Amniotic stem cell (primary cell): Measurements from ENCODE around the gene SCOC.

ENCODE experiments used
- DNase-seq: peaks from one replicate; lab custom pipeline; 2025; lab: John Stamatoyannopoulos, UW

SCOC gene

DNA sequence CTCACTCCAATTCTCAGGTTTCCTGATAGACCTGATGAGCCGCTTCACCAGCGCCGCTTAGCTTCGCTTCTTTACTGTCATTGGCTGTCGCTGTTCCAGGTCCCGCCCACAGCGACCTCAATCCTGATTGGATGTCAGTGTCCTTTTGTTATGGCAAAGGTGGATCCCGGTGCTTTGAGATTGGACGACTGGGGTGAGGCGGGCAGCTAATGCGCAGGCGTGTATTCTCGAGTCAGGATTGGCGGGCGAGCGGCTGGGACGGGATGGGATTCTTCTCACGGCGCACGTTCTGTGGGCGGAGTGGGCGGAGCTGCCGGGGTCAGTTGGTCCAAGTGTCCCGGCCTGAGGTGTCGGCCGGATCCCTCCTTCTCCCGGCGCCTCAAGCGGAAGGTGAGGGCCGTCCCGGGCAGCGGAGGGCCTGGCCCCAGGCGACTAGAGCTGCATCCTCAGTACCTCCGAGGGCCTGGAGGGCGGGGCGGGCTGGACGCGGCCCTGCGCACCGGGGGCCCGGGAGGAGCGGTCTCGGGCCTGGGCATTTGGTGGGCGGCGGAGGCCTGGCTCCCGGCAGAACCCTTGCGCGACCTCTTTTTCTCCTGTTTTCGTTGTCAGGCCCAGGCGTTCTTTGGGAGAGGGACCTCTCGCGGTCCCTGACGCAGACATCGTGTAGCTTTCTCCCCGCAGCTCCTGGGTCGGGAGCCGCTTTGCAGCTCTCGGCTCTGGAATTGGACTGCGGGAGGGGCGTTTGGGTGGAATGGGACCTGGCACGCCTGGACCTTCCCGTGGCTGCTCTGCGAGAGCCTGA is at the start of gene SCOC:
SCOC (plus strand) TSS at position 319 of the 802 bp plus-strand sequence. CDS start 5,525 bp downstream, outside the sequence.
- DNase-seq, result peak; percentile 99

DNA sequence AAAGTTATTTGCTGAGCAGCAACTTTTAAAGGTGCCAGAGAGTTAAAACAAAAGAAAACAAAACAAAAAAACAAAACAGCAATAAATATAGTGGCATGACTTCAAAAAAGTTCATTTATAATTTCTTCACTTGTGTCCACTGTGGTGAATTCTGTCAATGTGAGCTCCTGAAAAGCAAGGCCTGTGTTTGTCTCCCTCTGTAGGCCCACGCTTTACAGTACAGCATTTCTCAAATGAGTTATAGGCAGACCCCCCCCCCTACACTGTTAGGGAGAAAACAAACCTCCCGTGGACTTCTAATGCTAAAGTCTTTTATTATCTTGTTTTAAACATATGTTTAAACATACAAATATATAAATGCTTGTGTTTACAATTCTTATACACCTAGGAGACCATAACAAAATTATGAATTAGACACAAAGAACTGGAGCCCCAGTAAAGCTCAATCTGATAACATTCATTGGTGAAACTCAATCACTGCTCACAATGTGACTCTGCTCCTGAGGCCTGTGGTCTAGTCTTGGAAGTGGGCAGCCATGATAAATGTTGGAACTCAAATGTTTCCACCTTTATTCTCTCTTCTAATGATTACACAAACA is 47.0 kb upstream of the SCOC start:
- DNase-seq, result peak; percentile 8

- DNase-seq, result peak; percentile 39
These were observed 43.0 kb upstream of the SCOC start for GRCh38 chr4:140330311-140330900.

DNA sequence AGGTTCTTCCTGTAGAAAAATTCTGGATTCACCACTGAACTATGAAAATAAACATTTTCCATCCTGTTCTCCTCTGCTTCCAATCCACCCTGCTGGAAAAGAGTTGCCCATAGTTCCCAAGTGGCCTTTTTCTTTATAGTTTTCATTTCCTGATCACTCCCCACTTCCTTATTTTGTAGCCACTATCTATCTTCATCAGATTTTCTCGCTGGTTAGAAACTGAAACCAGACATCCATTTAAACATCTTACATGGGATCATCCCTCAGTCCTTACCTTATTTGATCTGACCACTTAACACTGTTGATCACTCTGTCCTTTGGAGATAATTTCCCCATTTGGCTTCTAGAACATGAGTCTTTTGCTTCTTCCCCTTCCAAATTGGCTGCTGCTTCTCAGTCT is 42.2 kb upstream of the SCOC start:
- DNase-seq, result no peak

DNA sequence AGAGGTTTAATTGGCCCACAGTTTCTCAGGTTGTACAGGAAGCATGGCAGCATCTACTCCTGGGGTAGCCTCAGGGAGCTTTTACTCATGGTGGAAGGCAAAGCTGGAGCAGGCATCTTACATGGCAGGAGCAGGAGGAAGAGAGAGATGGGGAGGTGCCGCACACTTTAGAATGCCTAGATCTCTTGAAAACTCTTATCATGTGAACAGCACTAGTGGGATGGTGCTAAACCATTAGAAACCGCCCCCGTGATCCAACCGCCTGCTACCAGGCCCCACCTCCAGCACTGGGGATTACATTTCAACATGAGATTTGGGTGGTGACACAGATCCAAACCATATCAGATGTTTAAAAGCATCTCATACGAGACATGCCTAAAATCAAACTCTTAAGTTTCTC is 41.6 kb upstream of the SCOC start:
- no peak for DNase-seq

GRCh38 chr4:140332734-140333133 is 40.7 kb upstream of the SCOC start:
- no peak for DNase-seq

DNA sequence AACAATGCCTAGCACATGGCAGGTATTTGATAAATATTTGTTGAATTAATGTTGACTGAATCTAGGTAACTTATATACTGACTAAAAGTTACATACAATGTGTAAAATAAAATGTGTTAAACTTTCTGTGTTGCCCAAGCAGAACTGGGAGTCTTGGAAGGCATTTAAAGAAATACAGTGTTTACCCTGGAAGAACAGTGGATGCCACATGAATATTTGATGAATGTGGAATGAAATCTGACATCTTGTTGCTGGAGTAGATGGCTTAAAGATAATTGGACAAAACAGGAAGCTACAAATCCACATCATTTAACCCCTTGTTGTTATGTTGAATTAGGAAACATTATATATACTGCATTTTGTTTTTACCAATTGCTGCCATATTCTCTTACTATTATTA is 39.9 kb upstream of the SCOC start:
- DNase-seq, result no peak

- no peak for DNase-seq
These were observed 38.4 kb upstream of the SCOC start for GRCh38 chr4:140335076-140335475.

DNA sequence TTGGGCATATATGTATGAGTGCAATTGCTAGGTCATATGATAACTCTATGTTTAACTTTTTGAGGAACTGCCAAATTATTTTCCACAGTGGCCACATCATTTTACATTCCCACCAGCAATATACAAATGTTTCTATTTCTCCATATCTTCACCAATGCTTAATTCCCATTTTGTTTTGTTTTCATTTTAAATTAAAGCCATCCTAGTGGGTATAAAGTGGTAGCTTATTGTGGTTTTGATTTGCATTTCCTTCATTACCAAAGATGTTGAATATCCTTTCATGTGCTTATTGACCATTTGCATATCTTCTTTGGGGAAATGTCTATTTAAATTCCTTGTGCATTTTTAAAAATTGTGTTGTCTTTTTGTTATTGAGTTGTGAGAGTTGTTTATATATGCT is 36.7 kb upstream of the SCOC start:
- no peak for DNase-seq

- DNase-seq, result no peak
These were observed 30.8 kb upstream of the SCOC start for GRCh38 chr4:140342620-140343019.

GRCh38 chr4:140343303-140343702 is 30.1 kb upstream of the SCOC start:
- DNase-seq, result no peak

GRCh38 chr4:140344101-140344500 is 29.3 kb upstream of the SCOC start:
- DNase-seq, result no peak

GRCh38 chr4:140344621-140345020 is 28.8 kb upstream of the SCOC start:
- DNase-seq, result no peak

GRCh38 chr4:140346136-140346535 is 27.3 kb upstream of the SCOC start:
- no peak for DNase-seq

DNA sequence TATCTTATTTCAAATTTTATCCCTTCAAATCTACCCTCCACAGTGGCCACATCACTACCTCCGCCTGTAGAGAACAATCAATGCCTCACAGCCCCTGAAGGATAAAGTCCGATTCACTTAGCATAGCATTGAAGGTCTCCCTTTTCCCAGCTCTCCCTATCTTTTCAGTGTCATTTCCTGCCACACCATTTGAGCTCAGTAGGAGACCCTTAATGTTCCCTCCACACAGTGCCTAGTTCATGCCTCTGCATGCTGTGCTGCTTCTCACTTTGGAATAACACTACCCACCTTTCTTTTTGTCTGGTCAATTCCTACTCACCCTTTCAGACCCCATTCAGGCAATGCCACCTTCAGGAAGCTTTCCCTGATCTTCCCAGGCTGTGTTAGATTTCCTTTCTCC is 23.6 kb upstream of the SCOC start:
- no peak for DNase-seq

DNA sequence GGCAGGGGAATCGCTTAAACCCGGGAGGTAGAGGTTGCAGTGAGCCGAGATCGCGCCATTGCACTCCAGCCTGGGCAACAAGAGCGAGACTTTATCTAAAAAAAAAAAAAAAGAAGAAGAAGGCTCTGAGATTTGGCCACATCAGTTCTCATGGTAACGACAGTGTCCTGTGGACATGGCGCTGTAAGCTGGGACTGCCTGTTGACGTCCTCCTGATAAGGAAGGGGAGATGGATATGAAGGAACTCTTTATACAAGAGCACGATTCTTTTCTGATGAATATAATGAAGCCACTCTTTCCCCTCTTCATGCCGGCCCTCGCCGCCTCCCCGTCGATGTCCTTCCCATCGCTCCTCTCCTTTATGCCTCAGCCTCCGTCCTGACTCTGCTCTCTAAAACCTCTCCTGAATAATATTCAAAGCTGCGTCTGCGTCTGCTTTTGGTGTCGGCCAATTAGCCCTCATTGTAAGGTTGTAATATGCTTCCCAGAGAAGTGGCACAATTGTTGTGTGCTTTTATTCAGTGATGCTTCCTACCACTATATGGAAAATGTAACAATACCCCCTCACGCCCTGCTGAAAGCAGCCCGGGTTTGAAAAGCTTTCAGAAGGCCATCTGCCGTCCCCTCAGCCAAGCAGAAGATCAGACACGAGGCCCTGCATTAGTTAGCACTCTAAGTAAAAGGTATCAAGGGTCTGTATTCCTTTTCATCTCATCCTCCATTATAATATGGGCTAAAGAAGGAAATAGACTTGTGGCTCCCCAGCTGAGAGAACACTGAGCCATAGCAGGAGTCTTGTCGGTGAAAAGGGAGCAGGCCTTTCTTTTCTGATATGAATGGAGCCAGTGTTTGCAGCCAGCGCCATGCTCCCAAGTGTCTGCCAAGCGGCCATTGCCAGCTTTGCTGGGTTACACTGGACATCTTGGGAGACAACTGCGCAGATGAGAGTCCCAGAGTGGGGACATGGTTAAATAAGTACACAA is 22.1 kb upstream of the SCOC start:
- DNase-seq, result no peak

GRCh38 chr4:140353786-140354185 is 19.7 kb upstream of the SCOC start:
- DNase-seq, result no peak

GRCh38 chr4:140355288-140355687 is 18.2 kb upstream of the SCOC start:
- no peak for DNase-seq

DNA sequence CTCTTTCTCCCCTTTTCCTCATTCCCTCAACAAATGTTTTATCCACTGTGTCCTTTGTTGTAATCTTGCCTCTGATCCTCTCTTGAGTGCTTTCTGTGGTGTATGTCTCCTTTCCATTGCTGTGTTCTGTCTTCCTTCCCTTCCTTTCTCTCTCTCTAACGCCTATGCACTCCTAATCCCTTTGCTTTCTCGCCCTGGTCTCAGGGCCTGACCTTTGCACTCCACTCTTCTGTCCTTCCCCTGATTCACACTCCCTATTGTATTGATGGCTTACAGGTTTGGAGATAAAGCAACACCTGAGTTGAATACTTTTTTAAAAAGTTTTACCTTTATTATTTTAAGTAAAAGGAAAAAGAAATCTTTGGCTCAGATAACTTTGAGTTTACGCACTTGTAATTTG is 15.6 kb upstream of the SCOC start:
- no peak for DNase-seq

DNA sequence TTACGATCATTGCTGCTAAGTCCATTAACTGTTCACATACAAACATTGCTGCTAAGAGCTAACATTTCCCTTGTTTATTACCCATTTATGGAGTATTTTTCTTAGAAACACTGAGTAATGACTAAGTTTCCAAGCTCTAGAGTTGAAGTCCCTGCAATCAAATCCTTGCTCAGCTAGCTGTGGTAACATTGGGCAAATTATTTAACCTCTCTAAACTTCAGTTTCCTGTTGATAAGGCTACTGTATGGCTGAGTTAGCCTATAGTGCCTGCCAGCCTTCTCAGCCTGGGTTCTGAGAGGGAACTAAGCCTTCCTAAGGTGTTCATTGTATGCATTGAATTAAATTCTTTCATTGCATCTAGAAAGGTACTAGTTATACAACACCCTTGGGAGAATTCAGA is 15.2 kb upstream of the SCOC start:
- no peak for DNase-seq

DNA sequence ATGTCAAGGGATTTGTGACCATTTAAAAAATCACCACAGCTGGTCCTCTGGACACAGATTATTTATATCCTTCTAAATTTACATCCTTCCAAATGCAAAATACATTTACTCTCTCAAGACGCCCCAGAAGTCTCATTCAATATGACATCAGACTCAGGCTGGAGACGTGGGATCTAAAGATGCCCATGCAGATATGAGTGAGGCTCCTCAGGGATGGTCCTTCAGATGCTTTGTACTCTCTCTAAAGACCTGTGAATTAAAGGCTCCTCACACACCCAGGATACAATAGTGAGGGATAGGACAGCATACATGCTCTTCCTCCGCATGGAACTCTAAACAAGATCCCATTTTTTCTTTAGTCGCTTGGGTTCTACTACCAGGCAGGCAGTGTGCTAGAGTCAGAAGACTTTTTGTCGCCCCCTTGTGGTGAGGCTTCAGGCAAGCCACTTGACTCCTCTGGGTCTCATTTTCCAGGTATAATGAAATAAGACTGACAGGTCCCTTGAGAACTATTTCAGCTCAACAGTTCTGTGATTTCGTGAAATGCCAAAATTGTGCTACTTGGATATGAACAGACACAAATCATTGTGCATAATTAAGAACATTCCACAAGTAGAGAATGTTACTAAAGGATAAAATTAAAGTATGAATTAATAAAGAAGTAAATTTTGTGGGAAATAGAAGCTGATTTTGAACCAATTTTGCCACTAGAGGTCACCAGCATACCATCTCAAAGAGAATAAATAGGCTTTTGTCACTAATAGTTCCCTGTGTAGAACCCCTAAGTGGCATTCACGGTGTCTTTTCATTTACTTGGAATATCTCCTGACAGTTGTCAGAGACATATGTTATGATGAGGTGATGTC is 13.7 kb upstream of the SCOC start:
- peak; percentile 50 for DNase-seq
